Fibroblast of upper back skin (primary cell): ENCODE results near the gene GRK5.
A peak's percentile ranks its signal among the peaks of the same experiment; 100 is the strongest.
"Not testable (repeated sequence)": the region's sequence is repeated elsewhere in the genome, so short reads cannot be mapped to it uniquely, and the experiment has no call there.

Experiments
- DNase-seq: peaks from one replicate; pipeline ENCODE4 v3.0.0-alpha.2; 2013

GRK5 gene

DNA sequence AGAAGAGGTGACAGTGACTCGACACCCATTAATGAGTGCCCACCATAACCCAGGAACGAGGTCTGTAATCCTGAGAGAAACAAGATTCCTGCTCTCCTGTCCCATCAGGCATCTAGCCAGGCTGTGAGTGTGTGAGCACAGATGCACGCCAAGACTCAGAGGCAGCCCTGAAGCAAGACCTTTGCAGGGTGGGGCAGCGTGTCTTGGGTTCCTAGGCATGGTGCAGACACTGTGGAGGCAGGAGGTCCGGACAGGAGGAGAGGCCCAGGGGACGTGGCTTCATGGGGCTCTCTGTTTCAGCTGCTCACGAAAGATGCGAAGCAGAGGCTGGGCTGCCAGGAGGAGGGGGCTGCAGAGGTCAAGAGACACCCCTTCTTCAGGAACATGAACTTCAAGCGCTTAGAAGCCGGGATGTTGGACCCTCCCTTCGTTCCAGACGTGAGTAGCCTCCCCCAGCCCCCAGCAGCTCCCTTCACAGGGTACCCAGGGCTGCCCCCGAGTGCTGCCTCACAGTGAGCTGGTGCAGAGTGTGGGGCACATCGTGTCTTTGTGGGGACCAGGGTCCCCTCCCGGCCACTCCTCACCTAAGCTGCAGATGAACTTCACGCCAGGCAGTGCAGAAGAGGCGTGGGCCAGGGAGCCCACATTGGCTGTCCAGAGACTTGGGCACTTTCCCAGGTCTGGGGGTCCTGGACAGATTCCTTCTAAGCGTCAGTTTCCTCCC is 240.6 kb downstream of the GRK5 start:
- DNase-seq = peak; percentile 6

DNA sequence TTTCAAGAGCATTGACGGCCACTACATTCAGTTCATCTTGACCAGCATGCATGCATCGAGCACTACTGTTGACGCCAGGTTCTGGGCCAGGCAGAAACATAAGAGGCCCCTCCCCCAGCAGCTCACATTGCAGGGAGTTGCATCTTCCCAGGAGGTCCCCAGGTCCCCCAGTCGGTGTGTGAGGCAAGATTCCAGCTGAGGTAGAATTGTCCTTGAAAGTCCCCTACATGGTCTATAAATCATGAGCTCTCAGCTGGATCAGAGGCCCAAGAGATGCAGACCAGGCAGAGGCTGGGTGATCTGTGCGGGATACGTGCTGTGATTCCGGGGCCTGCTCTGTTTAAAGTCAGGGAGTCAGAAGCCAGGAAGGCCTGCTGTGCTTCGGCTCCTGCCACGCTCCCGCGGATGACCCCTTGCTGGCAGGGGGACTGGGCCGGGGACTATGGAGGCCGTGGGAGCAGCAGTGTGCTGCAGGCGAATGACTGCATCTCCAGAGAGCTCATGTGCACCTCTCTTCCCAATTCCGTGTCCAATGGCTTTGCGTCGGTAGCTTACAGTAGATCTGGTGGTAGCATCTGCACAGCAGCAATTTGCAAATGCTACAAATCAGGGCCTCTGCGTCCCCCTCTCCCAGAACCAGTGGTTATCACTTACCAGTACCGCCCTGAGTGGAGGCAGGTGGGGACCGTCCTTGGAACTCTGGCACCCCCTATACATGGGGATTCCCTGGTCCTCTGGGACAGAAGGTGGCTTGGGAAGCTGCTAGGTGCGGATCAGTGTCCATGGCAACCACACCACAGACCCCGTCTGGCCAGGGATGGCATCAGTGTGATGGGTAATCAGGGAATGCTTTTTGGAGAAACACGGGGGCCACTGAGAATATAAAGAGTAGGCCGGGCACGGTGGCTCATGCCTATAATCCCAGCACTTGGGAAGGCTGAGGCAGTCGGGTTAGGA is 241.5 kb downstream of the GRK5 start:
- DNase-seq = peak; percentile 6

DNA sequence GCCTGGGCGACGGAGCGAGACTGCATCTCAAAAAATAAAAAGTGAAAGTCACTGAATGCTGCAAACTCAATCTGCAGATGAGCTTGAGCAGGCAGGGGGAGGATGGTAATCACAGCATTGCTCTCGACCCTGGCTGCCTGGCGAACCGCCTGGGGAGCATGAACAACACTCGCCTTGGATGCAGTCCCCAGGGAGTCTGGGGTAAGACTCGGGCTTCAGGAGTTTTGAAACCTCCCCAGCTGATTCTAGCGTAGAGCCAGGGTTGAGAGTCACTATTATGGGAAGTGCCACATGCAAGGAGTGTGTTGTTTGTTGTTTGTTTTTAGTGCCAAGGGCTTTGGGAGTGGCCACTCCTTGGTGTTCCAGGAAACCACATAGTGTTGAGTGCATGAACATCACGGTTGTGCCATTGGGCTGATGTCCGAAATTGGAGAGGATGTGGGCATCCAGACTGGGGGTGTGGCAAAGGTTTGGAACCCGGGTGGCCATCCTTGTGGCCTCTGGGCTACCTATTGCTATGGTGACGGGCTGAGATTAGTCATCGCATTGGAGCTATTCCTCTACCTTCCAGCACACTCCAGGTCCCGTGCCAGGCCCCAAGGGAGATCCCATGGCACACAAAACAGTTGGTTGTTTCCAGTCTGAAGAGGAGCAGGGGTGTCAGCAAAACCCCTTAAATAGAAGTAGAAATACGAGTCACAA is 242.5 kb downstream of the GRK5 start:
- peak; percentile 91 for DNase-seq

DNA sequence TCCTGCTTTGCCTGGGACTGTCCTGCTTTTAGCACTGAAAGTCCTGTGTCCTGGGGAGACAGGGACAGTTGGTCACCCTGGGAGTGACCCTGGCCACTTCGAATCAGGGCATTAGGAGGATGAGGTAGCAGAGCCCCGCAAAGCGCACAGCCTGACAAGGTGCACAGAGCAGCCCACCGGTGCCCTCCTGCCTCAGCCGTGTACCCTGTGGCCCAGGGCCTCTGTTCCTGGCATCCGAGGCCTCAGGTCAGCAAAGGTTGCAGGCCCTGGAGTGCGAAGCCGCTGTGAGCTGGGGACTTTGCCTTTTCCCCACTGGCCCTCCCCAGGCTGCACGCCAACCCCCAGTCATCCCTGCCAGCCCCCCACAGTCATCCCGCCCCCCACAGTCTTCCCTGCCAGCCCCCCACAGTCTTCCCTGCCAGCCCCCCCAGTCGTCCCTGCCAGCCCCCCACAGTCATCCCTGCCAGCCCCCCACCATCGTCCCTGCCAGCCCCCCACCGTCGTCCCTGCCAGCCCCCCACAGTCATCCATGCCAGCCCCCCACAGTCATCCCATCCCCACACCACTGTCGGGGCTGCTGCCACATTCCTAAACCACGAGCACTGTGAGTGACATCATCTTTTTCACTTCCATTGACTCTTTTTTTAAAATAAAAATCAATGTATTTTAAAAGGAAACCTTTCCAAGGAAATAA is 243.4 kb downstream of the GRK5 start:
- peak; percentile 30 for DNase-seq

DNA sequence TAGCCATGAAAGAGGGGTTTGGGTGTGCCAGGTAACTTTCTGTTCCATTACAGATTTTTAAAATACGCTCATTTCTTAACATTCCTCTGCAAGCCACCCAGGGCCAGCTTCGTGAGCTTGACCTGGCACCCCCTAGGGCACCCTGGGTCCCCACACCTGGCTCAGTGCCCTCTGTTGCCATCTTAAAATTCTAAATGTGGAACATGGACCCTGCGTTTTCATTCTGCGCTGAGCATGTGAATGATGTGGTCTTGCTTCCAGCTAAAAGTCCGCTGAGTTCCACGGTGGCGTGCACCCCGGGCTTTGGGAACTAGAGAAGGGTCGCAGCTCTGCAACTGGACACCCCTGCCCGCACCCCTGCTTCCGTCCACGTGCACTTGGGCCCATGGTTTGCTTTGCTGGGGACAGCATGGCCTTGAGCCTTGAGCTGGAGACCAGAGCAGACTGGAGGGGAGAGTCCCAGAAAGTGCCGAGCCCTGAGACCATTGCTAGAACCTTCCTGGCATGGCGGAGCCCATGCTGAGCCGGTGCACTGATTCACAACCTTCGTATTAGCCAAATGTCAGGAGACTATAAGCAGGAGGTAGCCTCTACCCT is 244.0 kb downstream of the GRK5 start:
- DNase-seq = no peak

DNA sequence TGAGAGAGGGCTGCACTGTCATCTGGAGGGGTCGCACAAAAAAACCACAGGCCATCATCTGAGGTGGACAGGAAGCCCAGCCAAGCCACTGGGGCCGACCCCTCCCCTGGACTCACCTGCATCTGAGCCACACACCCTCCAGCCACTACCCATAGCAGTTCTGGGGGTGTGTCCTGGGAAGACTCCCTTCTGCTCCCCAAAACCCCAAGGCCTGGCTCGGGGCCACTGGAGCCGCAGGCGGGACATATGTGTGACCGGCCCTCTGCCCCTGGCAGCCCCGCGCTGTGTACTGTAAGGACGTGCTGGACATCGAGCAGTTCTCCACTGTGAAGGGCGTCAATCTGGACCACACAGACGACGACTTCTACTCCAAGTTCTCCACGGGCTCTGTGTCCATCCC is 245.0 kb downstream of the GRK5 start:
- DNase-seq = no peak

DNA sequence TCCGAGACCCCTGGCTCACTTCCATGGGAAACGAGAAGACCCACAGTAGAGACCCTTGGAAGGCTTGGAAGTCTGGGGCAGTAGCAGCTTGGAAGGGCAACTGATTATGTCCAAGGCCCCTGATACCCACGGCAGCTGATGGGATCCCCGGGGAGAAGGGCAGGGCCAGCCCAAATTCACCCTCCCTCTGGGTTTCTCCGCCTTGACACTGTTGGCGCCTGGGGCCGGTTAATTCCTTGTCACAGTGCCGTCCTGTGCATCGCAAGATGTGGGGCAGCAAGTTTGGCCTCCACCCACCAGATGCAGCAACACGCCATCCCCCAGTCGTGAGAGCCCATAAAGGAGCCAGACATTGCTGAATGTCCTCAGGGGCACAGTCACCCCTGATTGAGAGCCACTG is 245.9 kb downstream of the GRK5 start:
- DNase-seq = no peak

DNA sequence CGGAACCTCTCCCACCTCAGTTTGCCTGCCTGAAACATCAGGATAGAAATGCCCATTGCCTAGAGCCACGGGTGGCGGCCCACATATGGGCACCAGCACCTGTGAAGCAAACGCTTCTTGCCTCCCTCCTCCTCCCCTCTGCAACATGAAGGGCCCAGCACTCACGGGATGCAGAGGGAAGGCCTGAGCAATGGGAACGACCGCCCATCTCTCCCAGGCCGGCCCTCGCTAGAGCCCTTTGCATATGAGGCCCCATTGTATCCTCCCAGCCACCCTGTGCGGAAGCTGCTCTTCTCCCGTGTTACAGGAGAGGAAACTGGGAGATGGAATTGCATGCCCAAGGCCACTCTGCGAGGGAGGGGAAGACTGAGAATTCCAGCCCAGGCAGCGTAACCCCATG is 246.9 kb downstream of the GRK5 start:
- no peak for DNase-seq

DNA sequence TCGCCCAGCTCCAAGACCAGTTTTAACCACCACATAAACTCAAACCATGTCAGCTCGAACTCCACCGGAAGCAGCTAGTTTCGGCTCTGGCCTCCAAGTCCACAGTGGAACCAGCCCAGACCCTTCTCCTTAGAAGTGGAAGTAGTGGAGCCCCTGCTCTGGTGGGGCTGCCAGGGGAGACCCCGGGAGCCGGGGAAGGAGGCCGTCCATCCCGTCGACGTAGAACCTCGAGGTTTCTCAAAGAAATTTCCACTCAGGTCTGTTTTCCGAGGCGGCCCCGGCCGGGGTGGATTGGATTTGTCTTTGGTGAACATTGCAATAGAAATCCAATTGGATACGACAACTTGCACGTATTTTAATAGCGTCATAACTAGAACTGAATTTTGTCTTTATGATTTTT is 247.6 kb downstream of the GRK5 start:
- no peak for DNase-seq

DNA sequence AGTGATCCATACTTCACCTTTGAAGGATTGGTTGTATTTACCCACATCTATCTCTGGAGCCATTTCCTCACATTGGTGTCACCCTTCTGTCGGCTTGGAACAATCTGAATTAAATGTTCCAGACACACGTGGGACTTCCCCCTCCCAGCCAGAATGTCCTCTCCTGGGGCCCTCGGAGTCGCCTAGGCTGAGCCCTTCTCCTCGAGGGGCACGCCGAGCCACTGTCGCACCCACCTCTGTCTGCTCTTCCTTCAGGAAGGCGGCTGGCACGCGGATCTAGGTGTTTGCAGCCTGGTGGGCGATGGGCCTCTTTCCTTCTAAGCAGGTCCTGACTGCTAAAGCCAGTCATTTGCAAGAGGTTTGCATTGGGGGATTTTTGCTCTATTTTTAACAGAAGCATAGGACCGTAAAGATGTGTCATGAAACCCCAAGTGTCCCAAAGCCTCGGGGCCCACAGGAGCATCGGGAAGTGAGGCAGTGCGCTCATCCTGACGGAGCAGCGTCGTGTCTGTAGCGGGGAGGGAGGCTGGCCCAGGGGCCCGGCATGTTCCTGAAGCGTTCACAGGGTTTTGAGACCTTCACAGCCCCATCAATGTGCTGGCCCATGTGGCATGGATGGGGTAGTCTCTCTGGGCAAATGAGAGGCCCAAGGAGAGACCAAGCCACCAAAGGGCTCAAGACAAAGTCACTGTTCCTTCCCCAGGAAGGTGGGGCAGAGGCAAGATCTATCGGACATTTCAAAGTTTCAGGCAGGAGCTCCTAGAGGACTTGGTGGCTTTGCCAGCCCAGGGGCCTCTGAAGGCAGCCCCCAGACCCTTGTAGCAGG is 248.5 kb downstream of the GRK5 start:
- no peak for DNase-seq

DNA sequence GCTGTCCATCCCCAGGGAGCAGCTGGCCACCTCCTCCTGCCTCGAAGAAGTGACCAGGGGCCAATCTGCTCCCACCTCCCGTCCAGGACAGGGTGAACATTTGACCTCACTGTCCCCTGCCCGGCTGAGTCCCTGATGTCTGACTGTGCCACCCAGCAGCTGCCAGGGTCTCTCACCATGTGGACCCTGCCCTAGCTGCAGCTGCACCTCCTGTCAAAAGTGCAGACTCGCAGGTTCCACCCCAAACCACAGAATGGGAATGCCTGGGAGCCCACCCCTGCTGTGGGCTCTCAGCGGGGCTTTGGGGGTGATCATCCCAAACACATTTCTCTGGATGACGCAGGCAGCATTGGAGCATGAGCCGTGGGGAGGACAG is 249.1 kb downstream of the GRK5 start:
- no peak for DNase-seq

DNA sequence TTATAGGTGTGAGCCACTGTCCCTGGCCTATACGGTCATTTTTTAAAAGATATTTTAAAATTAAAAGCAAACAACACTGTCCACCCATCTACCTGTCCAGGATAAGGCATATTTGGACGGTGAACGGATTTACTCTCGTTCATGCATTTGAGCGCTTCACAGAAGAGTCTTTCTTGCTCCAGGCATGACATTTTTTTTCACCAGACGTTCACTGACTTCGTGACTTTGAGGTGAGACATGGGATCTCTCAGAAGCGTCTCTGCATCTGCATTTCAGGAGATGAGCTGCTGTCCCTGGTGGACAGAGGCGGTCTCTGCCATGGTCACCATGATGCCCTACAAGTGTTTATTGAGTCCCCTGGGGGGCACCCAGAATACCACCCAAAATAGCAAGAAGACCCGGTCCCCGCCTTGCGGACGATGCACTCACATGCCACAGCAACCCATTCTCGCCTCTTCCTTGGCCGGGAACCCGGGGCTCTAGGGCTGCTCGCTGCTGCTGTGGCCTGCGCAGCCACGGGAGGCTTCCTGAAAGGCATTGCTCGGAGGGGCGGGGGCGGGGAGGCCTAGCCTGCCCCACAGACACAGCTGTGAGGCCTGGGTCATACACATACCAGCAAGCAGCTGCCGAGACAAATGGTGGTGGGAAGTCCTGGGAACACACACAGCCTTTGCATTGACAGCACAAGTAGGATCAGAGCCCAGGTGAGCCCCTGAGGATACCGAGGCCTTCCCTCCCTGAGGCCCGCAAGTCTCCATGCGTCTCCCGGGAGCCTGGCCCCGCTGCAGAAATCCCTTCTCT is 250.8 kb downstream of the GRK5 start:
- no peak for DNase-seq

DNA sequence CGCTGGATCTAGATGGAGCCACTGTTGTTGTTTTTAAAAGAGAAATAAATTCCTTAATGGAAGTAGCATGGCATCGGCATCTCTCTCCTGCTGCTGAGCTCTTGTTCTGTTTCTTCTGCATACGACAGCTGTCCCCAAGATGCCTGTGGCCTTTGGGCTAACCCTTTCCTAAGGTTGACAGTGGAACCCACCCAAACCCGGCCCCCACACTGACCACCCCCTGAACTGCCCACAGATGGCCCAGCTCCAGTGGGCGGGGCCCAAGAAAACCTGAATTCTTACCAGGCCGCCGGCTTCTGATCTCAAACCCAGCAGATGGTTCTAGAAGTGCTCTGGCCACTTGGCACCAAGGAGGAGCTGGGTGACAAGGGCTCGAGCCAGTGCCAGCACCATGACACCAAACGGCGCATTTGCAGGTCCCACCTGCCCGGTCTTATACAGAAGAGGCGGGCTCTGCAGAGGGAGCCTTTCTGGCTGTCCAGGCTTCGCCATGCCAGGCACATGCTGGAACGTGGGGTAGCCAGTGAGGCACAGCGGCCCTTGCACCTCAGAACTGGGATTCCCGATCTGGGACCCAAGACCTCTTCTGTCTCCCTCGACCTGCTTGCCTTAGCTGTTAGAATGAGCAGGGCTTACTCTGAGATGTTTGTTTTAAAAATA is 252.4 kb downstream of the GRK5 start:
- DNase-seq = no peak

DNA sequence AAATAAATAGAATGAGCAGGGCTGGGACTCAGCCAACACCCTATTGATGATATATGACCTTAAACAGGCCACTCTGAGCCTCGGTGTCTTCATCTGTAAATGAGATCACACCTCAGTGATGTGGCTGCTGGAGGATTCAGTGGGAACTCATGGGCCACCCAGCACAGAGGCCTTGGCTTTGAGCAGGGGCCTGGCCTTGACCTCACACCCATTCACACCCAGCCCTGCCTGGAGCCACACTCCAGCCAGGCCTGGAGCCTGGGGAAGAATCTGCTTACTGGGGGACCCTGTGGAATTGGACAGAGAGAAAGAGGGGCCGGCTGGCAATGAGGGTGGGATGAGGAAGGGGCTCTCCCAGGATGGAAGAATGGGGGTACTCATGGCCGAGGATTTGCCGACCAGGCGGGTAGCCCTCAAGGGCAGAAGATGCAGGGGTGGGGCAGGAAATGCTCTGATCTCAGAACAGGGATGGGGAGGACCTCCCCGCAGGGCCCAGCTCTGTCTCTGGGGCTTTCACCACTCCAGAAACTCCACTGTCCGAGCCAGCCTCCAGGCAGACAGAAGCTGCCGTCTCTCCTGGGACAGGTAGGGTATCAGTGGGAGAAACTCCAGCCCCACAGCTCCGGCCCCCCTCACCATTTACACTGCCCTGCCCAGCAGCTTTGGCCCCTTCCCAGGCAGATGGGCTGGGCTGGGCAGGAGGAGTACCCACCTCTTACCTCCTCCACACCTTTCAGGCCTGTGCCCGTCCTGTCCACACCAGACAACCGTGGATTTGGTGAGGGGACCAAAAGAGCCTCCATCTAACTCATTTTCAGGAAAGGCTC is 253.2 kb downstream of the GRK5 start:
- no peak for DNase-seq

DNA sequence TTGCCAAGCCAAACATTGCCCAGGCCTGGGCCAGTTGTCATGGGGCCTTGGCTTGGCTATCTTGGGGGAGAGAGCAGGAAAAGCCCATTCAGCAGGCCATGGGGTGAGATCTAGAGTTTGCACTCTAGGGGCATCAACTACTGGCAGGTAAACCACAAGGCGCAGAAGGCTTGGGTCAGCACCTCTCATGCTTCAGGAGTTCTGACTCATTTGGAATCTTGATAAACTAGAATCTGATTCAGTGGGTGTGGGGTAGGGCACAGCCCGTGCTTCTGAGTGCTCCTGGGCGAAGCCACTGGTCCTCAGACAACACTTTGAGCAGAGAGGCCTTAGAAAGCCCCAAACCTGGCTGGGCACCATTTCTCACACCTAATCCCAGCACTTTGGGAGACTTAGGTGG is 254.0 kb downstream of the GRK5 start:
- DNase-seq = no peak

DNA sequence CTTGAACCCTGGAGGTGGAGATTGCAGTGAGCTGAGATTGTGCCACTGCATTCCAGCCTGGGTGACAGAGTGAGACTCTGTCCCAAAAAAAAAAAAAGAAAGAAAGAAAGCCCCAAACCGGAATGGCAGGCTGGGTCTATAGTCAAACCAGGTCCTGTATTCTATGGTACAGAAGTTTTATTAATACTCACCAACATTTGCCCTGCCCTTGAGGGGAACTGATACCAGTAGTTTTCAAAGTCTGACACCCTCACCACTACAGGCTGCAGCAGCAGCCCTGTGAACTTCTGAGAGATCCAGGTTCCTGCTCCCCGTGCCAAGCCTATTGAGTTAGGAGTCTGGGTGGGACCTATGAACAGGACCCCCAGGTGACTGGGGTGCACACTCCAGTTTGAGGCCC is 254.6 kb downstream of the GRK5 start:
- no peak for DNase-seq

DNA sequence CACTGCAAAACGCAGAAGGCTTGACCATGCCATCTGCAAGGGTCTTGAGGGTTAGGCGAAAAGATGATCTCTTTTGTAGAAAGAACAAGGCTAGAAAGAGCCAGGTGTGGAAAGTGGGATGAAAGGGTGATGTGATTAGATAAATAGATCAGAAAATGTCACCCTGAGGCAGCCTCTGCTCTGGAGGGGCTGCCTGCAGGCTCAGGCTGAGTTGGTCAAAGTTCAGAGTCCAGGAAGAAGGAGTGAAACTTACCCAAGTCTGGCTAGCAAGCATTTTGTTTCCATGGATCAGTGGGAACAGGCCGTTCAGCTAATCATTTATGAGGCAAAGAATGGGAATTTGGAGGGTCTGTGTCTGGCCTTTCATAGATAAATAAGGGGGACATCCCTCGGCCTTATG is 255.4 kb downstream of the GRK5 start:
- DNase-seq = no peak

DNA sequence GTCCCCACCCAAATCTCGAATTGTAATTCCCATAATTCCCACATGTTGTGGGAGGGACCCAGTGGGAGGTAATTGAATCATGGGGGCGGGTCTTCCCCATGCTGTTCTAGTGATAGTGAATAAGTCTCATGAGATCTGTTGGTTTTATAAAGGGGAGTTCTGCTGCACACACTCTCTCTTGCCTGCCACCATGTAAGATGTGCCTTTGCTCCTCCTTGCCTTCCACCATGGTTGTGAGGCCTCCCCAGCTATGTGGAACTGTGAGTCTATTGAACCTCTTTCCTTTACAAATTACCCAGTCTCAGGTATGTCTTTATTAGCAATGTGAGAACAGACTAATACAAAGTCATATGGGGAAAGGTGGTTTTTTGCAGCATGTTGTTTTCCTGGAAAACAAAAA is 255.8 kb downstream of the GRK5 start:
- not testable (repeated sequence) for DNase-seq

DNA sequence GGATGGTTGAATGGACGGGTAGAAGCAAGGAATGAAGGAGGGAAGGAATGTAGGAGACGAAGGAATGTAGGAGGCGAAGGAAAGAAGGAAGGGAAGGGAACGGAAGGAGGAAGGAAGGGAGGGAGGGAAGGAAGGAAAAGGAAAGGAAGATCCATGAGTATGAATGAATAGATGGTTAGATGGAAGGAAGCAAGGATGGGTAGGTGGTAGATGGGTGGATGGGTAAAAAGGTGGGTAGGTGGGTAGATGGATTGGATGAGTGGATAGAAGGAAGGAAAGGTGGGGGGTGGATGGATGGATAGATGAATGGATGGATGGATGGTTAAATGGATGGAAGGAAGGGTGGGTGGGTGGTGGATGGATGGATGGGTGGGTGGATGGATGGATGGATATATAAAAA is 257.7 kb downstream of the GRK5 start:
- DNase-seq = no peak
